Measurements from ENCODE around the gene ATP7B.
A peak's percentile ranks its signal among the peaks of the same experiment; 100 is the strongest.
"Not testable (repeated sequence)": the region's sequence is repeated elsewhere in the genome, so short reads cannot be mapped to it uniquely, and the experiment has no call there.

Gene ATP7B

GRCh38 chr13:52005841-52006522 is 5.3 kb downstream of the ATP7B start:
- no peak for DNase-seq

GRCh38 chr13:52004511-52005170 is 6.6 kb downstream of the ATP7B start:
- DNase-seq, result no peak

GRCh38 chr13:52003541-52003940 is 7.7 kb downstream of the ATP7B start:
- no peak for DNase-seq

GRCh38 chr13:52002361-52002760 is 8.9 kb downstream of the ATP7B start:
- DNase-seq, result no peak

GRCh38 chr13:52001120-52001731 is 10.0 kb downstream of the ATP7B start:
- peak; percentile 30 for DNase-seq

GRCh38 chr13:51999921-52000320 is 11.3 kb downstream of the ATP7B start:
- no peak for DNase-seq

GRCh38 chr13:51999510-51999911 is 11.7 kb downstream of the ATP7B start:
- DNase-seq, result no peak

GRCh38 chr13:51998723-51999509 is 12.3 kb downstream of the ATP7B start:
- no peak for DNase-seq

- DNase-seq, result no peak
Observed at GRCh38 chr13:51997641-51998330, 13.5 kb downstream of the ATP7B start.

- no peak for DNase-seq
Observed at GRCh38 chr13:51997186-51997585, 14.1 kb downstream of the ATP7B start.

- no peak for DNase-seq
Observed at GRCh38 chr13:51996641-51997040, 14.6 kb downstream of the ATP7B start.

- DNase-seq, result no peak
Observed at GRCh38 chr13:51995677-51996551, 15.3 kb downstream of the ATP7B start.

GRCh38 chr13:51993713-51994112 is 17.5 kb downstream of the ATP7B start:
- DNase-seq, result no peak

- no peak for DNase-seq
Observed at GRCh38 chr13:51988988-51989618, 22.1 kb downstream of the ATP7B start.

- not testable (repeated sequence) for DNase-seq
Observed at GRCh38 chr13:51984904-51985303, 26.3 kb downstream of the ATP7B start.

- not testable (repeated sequence) for DNase-seq
Observed at GRCh38 chr13:51983292-51983691, 28.0 kb downstream of the ATP7B start.

GRCh38 chr13:51981355-51981754 is 29.9 kb downstream of the ATP7B start:
- peak; percentile 20 for DNase-seq

- DNase-seq, result no peak
Observed at GRCh38 chr13:51980908-51981307, 30.3 kb downstream of the ATP7B start.

GRCh38 chr13:51978796-51979556 is 32.3 kb downstream of the ATP7B start:
- DNase-seq, result no peak

- no peak for DNase-seq
Observed at GRCh38 chr13:51977625-51978024, 33.6 kb downstream of the ATP7B start.

Data from fibroblast of skin of right quadriceps (primary cell).